SU-DHL-6 (cell line): Measurements from ENCODE around the gene DNAI2.

ENCODE experiments used
- CTCF ChIP-seq: fragments of 200-600 bp; sonication (generic); IDR thresholded peaks from one replicate; pipeline ENCODE4 v1.5.1; 2017; ENCODE audit warnings: antibody characterized with exemption, mild to moderate bottlenecking, low read length, moderate library complexity; ENCODE audit not compliant: insufficient read depth, poor library complexity, severe bottlenecking
- EZH2phosphoT487 ChIP-seq: fragments of 200-600 bp; sonication (generic), shearing (Covaris generic); conservative IDR thresholded peaks from 2 replicates; pipeline ENCODE4 v1.6.1; 2018; ENCODE audit warnings: mild to moderate bottlenecking, antibody characterized with exemption, low read length, moderate library complexity, mixed read lengths

- no peak for TF ChIP-seq CTCF
- no peak for TF ChIP-seq EZH2phosphoT487
Observed at GRCh38 chr17:74251051-74251450, 23.0 kb upstream of the DNAI2 start.
